ENCODE measurements around the gene MAGEB17. TPM values are rescaled to one million over a fixed set of nuclear protein-coding genes. Genes with fewer than 3 reads are reported as not detected.

Gene MAGEB17
- total and polyA plus RNA-seq, 2 experiments from 2014 or later = 0.14 to 0.42 TPM

GRCh38 chrX:16125520-16126149 lies 41.6 kb upstream of the MAGEB17 start:
- no peak for TF ChIP-seq ZNF331 (CRISPR knock-in tag; IDR thresholded peaks at IDR 0.05; ENCODE audit: low read depth)
- no peak for TF ChIP-seq ZNF114 (CRISPR knock-in tag; IDR thresholded peaks at IDR 0.05)
- no peak for TF ChIP-seq EZH2 (IDR thresholded peaks at IDR 0.05; ENCODE audit: low read depth, unreplicated experiment)
- no peak for TF ChIP-seq ZNF462 (CRISPR knock-in tag; IDR thresholded peaks at IDR 0.05)
- no peak for TF ChIP-seq POLR2AphosphoS5 (IDR thresholded peaks at IDR 0.05; ENCODE audit: low read depth)
- TF ChIP-seq STAT1 (IDR thresholded peaks at IDR 0.05; ENCODE audit: unreplicated experiment) = no peak
- TF ChIP-seq, protein P1, sequence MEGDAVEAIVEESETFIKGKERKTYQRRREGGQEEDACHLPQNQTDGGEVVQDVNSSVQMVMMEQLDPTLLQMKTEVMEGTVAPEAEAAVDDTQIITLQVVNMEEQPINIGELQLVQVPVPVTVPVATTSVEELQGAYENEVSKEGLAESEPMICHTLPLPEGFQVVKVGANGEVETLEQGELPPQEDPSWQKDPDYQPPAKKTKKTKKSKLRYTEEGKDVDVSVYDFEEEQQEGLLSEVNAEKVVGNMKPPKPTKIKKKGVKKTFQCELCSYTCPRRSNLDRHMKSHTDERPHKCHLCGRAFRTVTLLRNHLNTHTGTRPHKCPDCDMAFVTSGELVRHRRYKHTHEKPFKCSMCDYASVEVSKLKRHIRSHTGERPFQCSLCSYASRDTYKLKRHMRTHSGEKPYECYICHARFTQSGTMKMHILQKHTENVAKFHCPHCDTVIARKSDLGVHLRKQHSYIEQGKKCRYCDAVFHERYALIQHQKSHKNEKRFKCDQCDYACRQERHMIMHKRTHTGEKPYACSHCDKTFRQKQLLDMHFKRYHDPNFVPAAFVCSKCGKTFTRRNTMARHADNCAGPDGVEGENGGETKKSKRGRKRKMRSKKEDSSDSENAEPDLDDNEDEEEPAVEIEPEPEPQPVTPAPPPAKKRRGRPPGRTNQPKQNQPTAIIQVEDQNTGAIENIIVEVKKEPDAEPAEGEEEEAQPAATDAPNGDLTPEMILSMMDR (conservative IDR thresholded peaks at IDR 0.05; ENCODE audit: low read depth in 2 of 2) = no peak
- no peak for TF ChIP-seq CREB1 (CRISPR knock-in tag; IDR thresholded peaks at IDR 0.05; ENCODE audit: low read depth)
- TF ChIP-seq, protein P2, sequence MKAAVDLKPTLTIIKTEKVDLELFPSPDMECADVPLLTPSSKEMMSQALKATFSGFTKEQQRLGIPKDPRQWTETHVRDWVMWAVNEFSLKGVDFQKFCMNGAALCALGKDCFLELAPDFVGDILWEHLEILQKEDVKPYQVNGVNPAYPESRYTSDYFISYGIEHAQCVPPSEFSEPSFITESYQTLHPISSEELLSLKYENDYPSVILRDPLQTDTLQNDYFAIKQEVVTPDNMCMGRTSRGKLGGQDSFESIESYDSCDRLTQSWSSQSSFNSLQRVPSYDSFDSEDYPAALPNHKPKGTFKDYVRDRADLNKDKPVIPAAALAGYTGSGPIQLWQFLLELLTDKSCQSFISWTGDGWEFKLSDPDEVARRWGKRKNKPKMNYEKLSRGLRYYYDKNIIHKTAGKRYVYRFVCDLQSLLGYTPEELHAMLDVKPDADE (IDR thresholded peaks at IDR 0.05) = no peak
- no peak for TF ChIP-seq REST (IDR thresholded peaks at IDR 0.05; ENCODE audit: unreplicated experiment)
- TF ChIP-seq NANOG (IDR thresholded peaks at IDR 0.05; ENCODE audit: borderline replicate concordance) = no peak
- no peak for TF ChIP-seq EZH2phosphoT487 (IDR thresholded peaks at IDR 0.05; ENCODE audit: unreplicated experiment)
- TF ChIP-seq JUNB (IDR thresholded peaks at IDR 0.05; ENCODE audit: unreplicated experiment) = no peak
- Mint-ChIP-seq H3K4me3 (peak overlapping the region; percentile 60), H3K9me3 (0 out of 3 replicates have a peak, but pooled peaks cover 5% of the 10 kb centered on the region), H3K27me3 (ENCODE audit: insufficient read depth, low read depth, poor library complexity) (no peaks in the 10 kb centered on the region), H3K27ac (no peak overlapping the region), H3K4me1 (peaks cover 27% of the 10 kb centered on the region), H3K36me3 (ENCODE audit: low read depth) (peaks cover 16% of the 10 kb centered on the region; the same call in 2 of the 3 replicates)
- peak overlapping the region; percentile 73 for H3K4me2 ChIP-seq
- no peaks in the 10 kb centered on the region for H3K9me2 ChIP-seq (ENCODE audit: insufficient read depth)
- H2AFZ ChIP-seq = no peak overlapping the region
- H3K36me3 ChIP-seq (ENCODE audit: insufficient read depth) = no peaks in the 10 kb centered on the region
- no peak overlapping the region for H3K27ac ChIP-seq (ENCODE audit: low read depth)
- ATAC-seq (no peak), DNase-seq (ENCODE audit: low spot score) (no peak)
- no peaks in the 10 kb centered on the region for H3K27me3 ChIP-seq (ENCODE audit: insufficient read depth)
- H4K20me1 ChIP-seq (replicated peaks; ENCODE audit: insufficient read depth) = no peaks in the 10 kb centered on the region
- peak overlapping the region; percentile 42 for H3K4me3 ChIP-seq
- H3K79me2 ChIP-seq (replicated peaks; ENCODE audit: insufficient read depth) = peaks cover 42% of the 10 kb centered on the region
- no peaks in the 10 kb centered on the region; the same call in none of the 2 replicates for H3K4me1 ChIP-seq (ENCODE audit: insufficient read depth)
- H3F3A ChIP-seq (replicated peaks; ENCODE audit: low read depth) = no peaks in the 10 kb centered on the region
